Dermis blood vessel endothelial cell (primary cell): ENCODE measurements around the gene TEKTIP1. TPM values are rescaled to one million over a fixed set of nuclear protein-coding genes. Genes with fewer than 3 reads are reported as not detected.

Source experiments
- DNase-seq: peaks from one replicate; pipeline ENCODE4 v3.0.0; 2010
- total RNA-seq: library from RNA; depleted of rRNA; stranded (reverse); fragments of >200 nt; gene quantifications from 2 replicates; pipeline ENCODE4 v1.2.3, GENCODE V29; 2014

TEKTIP1 gene
- total RNA-seq, 1 donor from 2014 or later, result not detected

GRCh38 chr19:3586707-3587346, 47.9 kb downstream of the TEKTIP1 start:
- no peak for DNase-seq

- DNase-seq, result no peak
These were observed 50.5 kb downstream of the TEKTIP1 start for GRCh38 chr19:3589439-3589838.

- DNase-seq, result no peak
These were observed 51.0 kb downstream of the TEKTIP1 start for GRCh38 chr19:3589949-3590348.

- no peak for DNase-seq
These were observed 52.2 kb downstream of the TEKTIP1 start for GRCh38 chr19:3590991-3591659.

- DNase-seq, result no peak
These were observed 53.1 kb downstream of the TEKTIP1 start for GRCh38 chr19:3591876-3592613.

GRCh38 chr19:3593156-3593555, 54.2 kb downstream of the TEKTIP1 start:
- DNase-seq, result no peak

Other genes starting within 250 kb of the TEKTIP1 start
- 33.0 and 59.0 TPM in 2 replicates for gene NFIC, start 172.6 kb upstream of the TEKTIP1 start, total RNA-seq
- not detected in 2 replicates for gene SMIM24, start 58.6 kb upstream of the TEKTIP1 start, total RNA-seq
- gene SMIM44, start 55.7 kb upstream of the TEKTIP1 start, total RNA-seq, result not detected in 2 replicates
- 13.1 and 16.8 TPM in 2 replicates for gene DOHH, start 38.5 kb upstream of the TEKTIP1 start, total RNA-seq
- gene FZR1, start 32.9 kb upstream of the TEKTIP1 start, total RNA-seq, result 36.1 and 66.7 TPM in 2 replicates
- gene MFSD12, start 18.4 kb downstream of the TEKTIP1 start, total RNA-seq, result 90.3 and 121 TPM in 2 replicates
- 75.0 and 94.7 TPM in 2 replicates for gene HMG20B, start 33.8 kb downstream of the TEKTIP1 start, total RNA-seq
- gene GIPC3, start 46.3 kb downstream of the TEKTIP1 start, total RNA-seq, result 1.1 and 1.2 TPM in 2 replicates
- 1.3 and 1.7 TPM in 2 replicates for gene TBXA2R, start 67.7 kb downstream of the TEKTIP1 start, total RNA-seq
- 30.8 and 39.2 TPM in 2 replicates for gene CACTIN, start 87.6 kb downstream of the TEKTIP1 start, total RNA-seq
- gene PIP5K1C, start 161.3 kb downstream of the TEKTIP1 start, total RNA-seq, result 57.7 and 75.6 TPM in 2 replicates
- 0.09 and 0.51 TPM in 2 replicates for gene TJP3, start 169.2 kb downstream of the TEKTIP1 start, total RNA-seq
- gene APBA3, start 222.5 kb downstream of the TEKTIP1 start, total RNA-seq, result 26.5 and 33.5 TPM in 2 replicates
- gene MRPL54, start 223.5 kb downstream of the TEKTIP1 start, total RNA-seq, result 30.3 and 55.8 TPM in 2 replicates
- gene RAX2, start 233.1 kb downstream of the TEKTIP1 start, total RNA-seq, result not detected in 2 replicates
- 0.19 and 0.34 TPM in 2 replicates for gene MATK, start 247.2 kb downstream of the TEKTIP1 start, total RNA-seq